Fibroblast of lung (primary cell): ENCODE data around the gene ICA1L. TPM values are rescaled to one million over a fixed set of nuclear protein-coding genes. Genes with fewer than 3 reads are reported as not detected.

Experiments used
- DNase-seq, 2 donors: peaks; one replicate each; pipeline versions ENCODE4 v3.0.0 to v3.0.0-alpha.2; 2010; ENCODE audit warnings: low read depth in 2 of 2
- H2AFZ ChIP-seq: 2 replicates; pipeline ENCODE4 v1.5.1; 2012; ENCODE audit warnings: low read length, control low read depth, inconsistent platforms
- H3K27ac ChIP-seq: 2 replicates; pipeline ENCODE4 v1.5.1; 2011; ENCODE audit warnings: low read length, control low read depth; ENCODE audit not compliant: insufficient read depth
- H3K27me3 ChIP-seq: 2 replicates; pipeline ENCODE4 v1.5.1; 2011; ENCODE audit warnings: mild to moderate bottlenecking, low read length; ENCODE audit not compliant: control insufficient read depth, insufficient read depth
- H3K36me3 ChIP-seq: 2 replicates; pipeline ENCODE4 v1.5.1; 2011; ENCODE audit warnings: low read length; ENCODE audit not compliant: control insufficient read depth, insufficient read depth
- H3K4me1 ChIP-seq: 2 replicates; pipeline ENCODE4 v1.5.1; 2011; ENCODE audit warnings: low read length; ENCODE audit not compliant: control insufficient read depth, insufficient read depth; ENCODE audit errors: extremely low read depth
- H3K4me2 ChIP-seq: 2 replicates; pipeline ENCODE4 v1.5.1; 2011; ENCODE audit warnings: low read length, control low read depth; ENCODE audit not compliant: insufficient read depth; ENCODE audit errors: extremely low read depth
- H3K4me3 ChIP-seq, 4 experiments: fragments of 200-600 bp in 1 of 4; sonication (generic) in 1 of 4; replicated peaks in 1 of 4; 2 replicates each; pipeline ENCODE4 v1.5.1; 2011 to 2016; ENCODE audit warnings: low read length in 4 of 4, low read depth in 3 of 4, mild to moderate bottlenecking in 3 of 4, control low read depth in 2 of 4, inconsistent platforms in 1 of 4, mixed read lengths in 1 of 4; ENCODE audit not compliant: insufficient read depth in 1 of 4; ENCODE audit errors: control extremely low read depth in 1 of 4
- H3K79me2 ChIP-seq: 2 replicates; pipeline ENCODE4 v1.5.1; 2012; ENCODE audit warnings: mild to moderate bottlenecking, low read length, inconsistent platforms; ENCODE audit not compliant: control insufficient read depth, insufficient read depth
- H3K9ac ChIP-seq: 2 replicates; pipeline ENCODE4 v1.5.1; 2011; ENCODE audit warnings: mild to moderate bottlenecking, low read length, control low read depth; ENCODE audit not compliant: insufficient read depth
- H3K9me3 ChIP-seq: 2 replicates; pipeline ENCODE4 v1.5.1; 2012; ENCODE audit warnings: low read depth, low read length; ENCODE audit not compliant: control insufficient read depth, insufficient read depth
- H4K20me1 ChIP-seq: 2 replicates; pipeline ENCODE4 v1.5.1; 2011; ENCODE audit warnings: low read length; ENCODE audit not compliant: control insufficient read depth, insufficient read depth; ENCODE audit errors: extremely low read depth
- EZH2 ChIP-seq: IDR thresholded peaks from 2 replicates; pipeline ENCODE4 v1.5.1; 2012; ENCODE audit warnings: low read length, control low read depth, mild to moderate bottlenecking; ENCODE audit errors: missing control alignments
- polyA plus RNA-seq, 2 donors: library from polyadenylated mRNA; depleted of rRNA in 1 of 2; stranded (reverse) in 1 of 2; unstranded in 1 of 2; fragments of >200 nt; gene quantifications; 2 replicates each; pipeline ENCODE4 v1.2.1, GENCODE V29; 2011 to 2012; ENCODE audit warnings: missing spikeins in 1 of 2
- total RNA-seq: library from RNA; depleted of rRNA; stranded (reverse); fragments of >200 nt; gene quantifications from 2 replicates; pipeline ENCODE4 v1.2.1, GENCODE V29; 2014
- TF ChIP-seq, protein P1 (sequence below), 2 donors: IDR thresholded peaks in 1 of 2; conservative IDR thresholded peaks in 1 of 2; 1 replicate in 1 of 2; 2 replicates in 1 of 2; pipeline ENCODE4 v1.5.1; 2011 to 2012; ENCODE audit warnings: low read length in 2 of 2, control low read depth in 1 of 2, inconsistent platforms in 1 of 2, low read depth in 1 of 2, mild to moderate bottlenecking in 1 of 2

Gene ICA1L
- total and polyA plus RNA-seq, 2 donors (not counting 1 experiment from before 2014, with no cell fraction given): 3.1 to 4.6 TPM

DNA sequence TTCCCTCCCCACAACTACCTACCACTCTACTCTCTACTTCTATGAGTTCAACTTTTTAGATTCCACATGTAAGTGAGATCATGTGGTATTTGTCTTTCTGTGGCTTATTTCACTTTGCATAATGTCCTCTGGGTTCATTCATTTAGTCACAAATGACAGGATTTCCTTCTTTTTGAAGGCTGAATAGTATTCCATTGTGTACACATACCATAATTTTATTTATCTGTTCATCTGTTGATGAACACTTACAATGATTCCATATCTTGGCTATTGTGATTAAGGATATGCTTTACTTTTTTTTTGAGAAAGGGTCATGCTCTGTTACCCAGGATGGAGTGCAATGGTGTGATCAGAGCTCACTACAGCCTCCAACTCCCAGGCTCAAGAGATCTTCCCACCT is 73.6 kb downstream of the ICA1L start:
- TF ChIP-seq, protein P1, sequence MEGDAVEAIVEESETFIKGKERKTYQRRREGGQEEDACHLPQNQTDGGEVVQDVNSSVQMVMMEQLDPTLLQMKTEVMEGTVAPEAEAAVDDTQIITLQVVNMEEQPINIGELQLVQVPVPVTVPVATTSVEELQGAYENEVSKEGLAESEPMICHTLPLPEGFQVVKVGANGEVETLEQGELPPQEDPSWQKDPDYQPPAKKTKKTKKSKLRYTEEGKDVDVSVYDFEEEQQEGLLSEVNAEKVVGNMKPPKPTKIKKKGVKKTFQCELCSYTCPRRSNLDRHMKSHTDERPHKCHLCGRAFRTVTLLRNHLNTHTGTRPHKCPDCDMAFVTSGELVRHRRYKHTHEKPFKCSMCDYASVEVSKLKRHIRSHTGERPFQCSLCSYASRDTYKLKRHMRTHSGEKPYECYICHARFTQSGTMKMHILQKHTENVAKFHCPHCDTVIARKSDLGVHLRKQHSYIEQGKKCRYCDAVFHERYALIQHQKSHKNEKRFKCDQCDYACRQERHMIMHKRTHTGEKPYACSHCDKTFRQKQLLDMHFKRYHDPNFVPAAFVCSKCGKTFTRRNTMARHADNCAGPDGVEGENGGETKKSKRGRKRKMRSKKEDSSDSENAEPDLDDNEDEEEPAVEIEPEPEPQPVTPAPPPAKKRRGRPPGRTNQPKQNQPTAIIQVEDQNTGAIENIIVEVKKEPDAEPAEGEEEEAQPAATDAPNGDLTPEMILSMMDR (conservative IDR thresholded peaks at IDR 0.05 in 1 of 2, IDR thresholded peaks at IDR 0.05 in 1 of 2; ENCODE audit: low read depth in 1 of 2, low read length in 2 of 2): no peak
- TF ChIP-seq EZH2: no peak
- Histone ChIP-seq H3K36me3 (no peaks in the 10 kb centered on the region), H3K9me3 (no peaks in the 10 kb centered on the region), H3K4me1 (no peaks in the 10 kb centered on the region), H3K9ac (no peak overlapping the region), H2AFZ (no peak overlapping the region), H3K4me2 (no peak overlapping the region), H3K27ac (no peak overlapping the region), H3K79me2 (no peaks in the 10 kb centered on the region), H4K20me1 (no peaks in the 10 kb centered on the region), H3K4me3 (no peak overlapping the region), H3K27me3 (no peaks in the 10 kb centered on the region)
- DNase-seq: no peak

DNA sequence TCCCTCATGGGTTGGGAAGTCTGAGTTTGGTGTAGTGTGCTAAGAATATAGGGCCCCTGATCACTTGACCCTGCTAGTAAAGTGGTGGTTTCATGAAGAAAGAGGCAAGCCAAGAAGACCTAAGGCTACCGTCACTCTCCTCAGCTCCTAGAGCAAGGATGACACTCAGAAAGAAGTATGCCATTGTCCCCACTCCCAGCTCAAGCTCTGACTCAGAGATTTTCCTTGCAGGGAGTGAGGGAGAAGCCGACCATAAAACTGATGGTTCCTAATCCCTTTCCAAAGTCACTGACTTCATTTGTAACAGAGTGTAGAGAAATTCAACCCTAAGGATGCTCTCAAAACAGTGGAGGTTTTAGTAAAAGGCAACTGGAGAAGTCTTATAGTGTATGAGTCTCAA is 80.9 kb downstream of the ICA1L start:
- no peak for TF ChIP-seq EZH2
- TF ChIP-seq, protein P1 (conservative IDR thresholded peaks at IDR 0.05 in 1 of 2, IDR thresholded peaks at IDR 0.05 in 1 of 2; ENCODE audit: low read depth in 1 of 2, low read length in 2 of 2): no peak
- Histone ChIP-seq H3K36me3 (no peaks in the 10 kb centered on the region), H3K27me3 (no peaks in the 10 kb centered on the region), H3K4me1 (no peaks in the 10 kb centered on the region), H3K27ac (no peak overlapping the region), H3K4me2 (no peak overlapping the region), H3K79me2 (no peaks in the 10 kb centered on the region), H3K9me3 (no peaks in the 10 kb centered on the region), H3K4me3 (no peak overlapping the region), H2AFZ (no peak overlapping the region), H3K9ac (no peak overlapping the region), H4K20me1 (no peaks in the 10 kb centered on the region)
- peak in 1 of 2 donors; percentile 7 for DNase-seq

DNA sequence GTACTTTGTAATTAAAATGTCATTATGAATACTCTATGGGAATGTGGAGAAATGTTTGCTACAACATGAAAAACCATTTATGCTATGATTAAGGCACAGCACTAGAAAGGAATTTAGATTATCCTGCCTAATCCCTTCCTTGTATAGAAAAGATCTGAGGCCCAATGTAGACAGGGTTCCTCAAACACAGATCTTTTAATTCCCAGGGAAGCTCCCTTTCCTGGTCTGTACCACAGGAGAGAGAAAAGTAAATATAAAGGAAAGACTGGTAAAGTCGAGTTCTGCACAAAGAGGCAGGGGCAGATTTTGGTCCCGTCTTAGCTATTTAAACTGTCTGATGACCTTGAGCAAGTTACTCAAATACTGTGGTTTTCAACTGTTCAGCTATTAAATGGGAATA is 84.7 kb downstream of the ICA1L start:
- no peak for DNase-seq
- no peak for TF ChIP-seq EZH2
- TF ChIP-seq, protein P1 (conservative IDR thresholded peaks at IDR 0.05 in 1 of 2, IDR thresholded peaks at IDR 0.05 in 1 of 2; ENCODE audit: low read depth in 1 of 2, low read length in 2 of 2): no peak
- H3K4me1 ChIP-seq: no peaks in the 10 kb centered on the region
- no peak overlapping the region for H3K27ac ChIP-seq
- H3K79me2 ChIP-seq: no peaks in the 10 kb centered on the region
- no peak overlapping the region for H3K4me2 ChIP-seq
- H4K20me1 ChIP-seq: no peaks in the 10 kb centered on the region
- H3K36me3 ChIP-seq: no peaks in the 10 kb centered on the region
- H2AFZ ChIP-seq: no peak overlapping the region
- H3K9ac ChIP-seq: no peak overlapping the region
- H3K9me3 ChIP-seq: no peaks in the 10 kb centered on the region
- H3K27me3 ChIP-seq: no peaks in the 10 kb centered on the region
- no peak overlapping the region for H3K4me3 ChIP-seq
